GM18499 (cell line): ENCODE measurements around the gene TAS2R7.
"Not testable (repeated sequence)": the region's sequence is repeated elsewhere in the genome, so short reads cannot be mapped to it uniquely, and the experiment has no call there.

ENCODE experiments used
- ATAC-seq: cut with Tn5 transposase; IDR thresholded peaks from one replicate; pipeline ENCODE4 v1.9.1; 2021; ENCODE audit warnings: moderate number of reproducible peaks; ENCODE audit not compliant: insufficient read depth, unreplicated experiment

TAS2R7 gene

GRCh38 chr12:10802587-10802986 lies at the start of gene TAS2R7:
Gene TAS2R7, minus strand, starts transcription at chr12:10802627. Its CDS starts 57 bp downstream, at chr12:10802570.
- ATAC-seq = no peak

GRCh38 chr12:10851243-10851858 lies 48.9 kb upstream of the TAS2R7 start:
- no peak for ATAC-seq

GRCh38 chr12:10849425-10849878 lies 47.0 kb upstream of the TAS2R7 start, which contains the start of gene PRR4:
Gene PRR4, minus strand, starts transcription at chr12:10849475. Its CDS starts 38 bp downstream, at chr12:10849437.
- no peak for ATAC-seq

- no peak for ATAC-seq
These were observed 45.3 kb upstream of the TAS2R7 start for GRCh38 chr12:10847744-10848143.

GRCh38 chr12:10842862-10843261 lies 40.4 kb upstream of the TAS2R7 start:
- ATAC-seq = no peak

- ATAC-seq = no peak
These were observed 36.0 kb upstream of the TAS2R7 start for GRCh38 chr12:10838461-10838860.

- ATAC-seq = no peak
These were observed 27.6 kb upstream of the TAS2R7 start for GRCh38 chr12:10829994-10830393.

- no peak for ATAC-seq
These were observed 23.8 kb upstream of the TAS2R7 start, which contains the start of gene TAS2R10 for GRCh38 chr12:10826258-10826657. Gene TAS2R10, minus strand, starts transcription at chr12:10826358. Its CDS starts 89 bp downstream, at chr12:10826269.

GRCh38 chr12:10824957-10825356 lies 22.5 kb upstream of the TAS2R7 start:
- ATAC-seq = no peak

GRCh38 chr12:10811883-10812536 lies 9.6 kb upstream of the TAS2R7 start:
- ATAC-seq = no peak

GRCh38 chr12:10810068-10810467 lies 7.6 kb upstream of the TAS2R7 start, which contains the start of gene TAS2R9:
Gene TAS2R9, minus strand, starts transcription at chr12:10810168. Its CDS starts 93 bp downstream, at chr12:10810075.
- no peak for ATAC-seq

- no peak for ATAC-seq
These were observed 4.8 kb upstream of the TAS2R7 start, which contains the start of gene TAS2R8 for GRCh38 chr12:10807186-10807585. Gene TAS2R8, minus strand, starts transcription at chr12:10807286. Its CDS starts 306 bp downstream, at chr12:10806980.

- no peak for ATAC-seq
These were observed 686 bp downstream of the TAS2R7 start for GRCh38 chr12:10801741-10802140.

GRCh38 chr12:10794222-10794621 lies 8.2 kb downstream of the TAS2R7 start:
- no peak for ATAC-seq

GRCh38 chr12:10791769-10792168 lies 10.7 kb downstream of the TAS2R7 start:
- ATAC-seq = not testable (repeated sequence)

GRCh38 chr12:10783252-10783651 lies 19.2 kb downstream of the TAS2R7 start:
- ATAC-seq = no peak

- ATAC-seq = no peak
These were observed 23.3 kb downstream of the TAS2R7 start for GRCh38 chr12:10779103-10779502.

- ATAC-seq = no peak
These were observed 31.2 kb downstream of the TAS2R7 start for GRCh38 chr12:10771132-10771733.

- ATAC-seq = no peak
These were observed 42.8 kb downstream of the TAS2R7 start for GRCh38 chr12:10759657-10760056.

GRCh38 chr12:10756194-10756593 lies 46.2 kb downstream of the TAS2R7 start:
- no peak for ATAC-seq

GRCh38 chr12:10753059-10753458 lies 49.4 kb downstream of the TAS2R7 start:
- ATAC-seq = no peak
